Left hindlimb (tissue), 1 donor: ENCODE data around the gene IL1RN.

Source experiments
- DNase-seq: peaks from one replicate; pipeline ENCODE4 v3.0.0-alpha.2; 2018

IL1RN gene

DNA sequence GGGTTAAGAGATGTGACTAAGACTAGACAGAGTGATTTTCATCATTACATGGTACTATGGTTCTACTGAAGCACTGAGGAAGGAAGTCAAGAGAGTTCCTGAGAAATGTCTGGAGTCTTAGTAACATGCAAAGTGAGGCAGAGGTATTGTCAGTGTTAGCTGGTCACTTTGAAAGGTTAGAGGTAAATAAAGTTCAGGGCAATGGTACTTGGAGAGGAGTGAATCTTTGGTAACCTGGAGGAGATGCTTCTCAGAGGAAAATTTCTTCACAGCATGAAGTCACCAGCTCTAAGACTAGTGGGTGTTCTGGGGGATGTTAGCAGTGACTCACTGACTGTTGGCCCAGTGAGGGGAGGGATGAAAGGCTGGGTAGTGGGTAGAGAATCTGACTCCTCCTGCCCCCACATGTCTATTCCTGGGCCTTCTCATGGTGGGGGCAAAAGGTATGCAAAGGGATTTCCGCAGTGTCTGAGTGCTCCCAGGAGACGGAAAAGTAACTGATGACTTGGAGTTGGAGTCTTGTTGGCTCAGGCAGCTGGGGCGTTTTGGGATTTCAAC, 23.3 kb upstream of the IL1RN start:
- no peak for DNase-seq

- no peak for DNase-seq
Measured at GRCh38 chr2:113105047-113105785, 22.2 kb upstream of the IL1RN start.

DNA sequence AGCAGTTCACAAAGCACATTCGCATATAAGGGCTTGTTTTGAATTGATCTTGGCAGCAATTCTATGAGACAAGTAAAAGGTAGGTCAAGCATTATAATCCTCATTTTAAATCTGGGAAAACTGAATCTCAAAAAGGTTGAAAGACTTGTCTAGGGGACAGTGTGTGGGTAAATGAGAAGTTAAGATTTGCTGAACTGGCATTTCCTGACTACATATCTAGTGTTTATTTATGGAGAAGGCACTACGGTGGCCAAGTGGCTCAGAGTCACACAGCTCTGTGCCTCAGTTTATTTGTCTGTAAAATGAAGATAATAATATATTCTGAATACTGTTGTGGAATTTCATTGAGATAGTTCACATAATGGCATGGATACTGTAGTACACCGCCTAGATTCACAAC, 16.3 kb upstream of the IL1RN start:
- DNase-seq = no peak

DNA sequence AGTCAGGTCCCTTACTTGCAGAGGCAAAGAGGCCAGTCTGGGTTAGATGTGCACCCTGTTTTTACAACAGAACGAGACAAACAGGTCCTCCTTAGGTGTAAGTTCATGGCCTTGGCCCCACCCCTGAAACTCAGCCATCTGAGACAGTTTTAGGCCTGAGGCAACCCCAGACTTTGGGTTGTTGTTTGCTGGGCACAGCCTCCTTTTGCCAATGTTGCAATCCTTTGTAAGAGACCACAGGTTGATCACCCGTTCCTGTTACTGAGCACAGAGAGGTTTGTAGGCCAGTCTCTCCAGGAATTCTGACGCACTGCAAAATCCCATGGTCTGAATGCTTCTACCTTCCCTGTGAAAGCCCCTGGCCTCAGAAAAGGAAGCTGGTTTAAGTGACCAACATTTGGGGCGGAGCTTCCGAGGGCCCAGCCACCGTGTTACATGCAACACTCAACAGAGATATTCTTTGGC, 15.5 kb upstream of the IL1RN start:
- DNase-seq = no peak

GRCh38 chr2:113112441-113112840, 15.0 kb upstream of the IL1RN start:
- DNase-seq = no peak

- DNase-seq = no peak
Measured at GRCh38 chr2:113112871-113113270, 14.5 kb upstream of the IL1RN start.

- DNase-seq = no peak
Measured at GRCh38 chr2:113113807-113114206, 13.6 kb upstream of the IL1RN start.

GRCh38 chr2:113114224-113114945, 13.0 kb upstream of the IL1RN start:
- DNase-seq = no peak

GRCh38 chr2:113114996-113115395, 12.4 kb upstream of the IL1RN start:
- DNase-seq = no peak

- DNase-seq = no peak
Measured at GRCh38 chr2:113116100-113116958, 11.1 kb upstream of the IL1RN start.

- peak; percentile 55 for DNase-seq
Measured at GRCh38 chr2:113117541-113118262, 9.7 kb upstream of the IL1RN start.

DNA sequence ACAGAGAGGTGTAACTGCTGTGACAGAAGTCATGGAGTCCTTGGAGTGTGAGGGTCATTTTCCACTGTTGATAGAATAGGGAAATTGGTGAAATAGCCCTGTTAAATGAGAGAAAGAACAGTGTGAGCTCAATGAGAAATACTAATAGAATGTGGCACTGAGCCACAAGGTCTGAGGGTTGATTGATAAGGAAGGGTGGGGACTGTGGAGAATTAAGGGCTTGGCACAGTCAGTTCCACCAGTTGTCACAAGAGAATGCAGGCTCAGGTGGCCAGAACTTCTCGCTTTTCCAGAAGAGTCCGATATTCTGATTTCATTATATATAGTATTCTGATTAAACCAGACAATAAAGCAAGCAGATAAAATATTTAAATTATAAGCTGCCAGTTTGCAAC, 9.1 kb upstream of the IL1RN start:
- DNase-seq = no peak

GRCh38 chr2:113119111-113119510, 8.3 kb upstream of the IL1RN start:
- DNase-seq = no peak

GRCh38 chr2:113120861-113121260, 6.5 kb upstream of the IL1RN start:
- DNase-seq = no peak

- no peak for DNase-seq
Measured at GRCh38 chr2:113122364-113122763, 5.0 kb upstream of the IL1RN start.

- no peak for DNase-seq
Measured at GRCh38 chr2:113123726-113124125, 3.7 kb upstream of the IL1RN start.

- DNase-seq = no peak
Measured at GRCh38 chr2:113124181-113124961, 3.0 kb upstream of the IL1RN start.

DNA sequence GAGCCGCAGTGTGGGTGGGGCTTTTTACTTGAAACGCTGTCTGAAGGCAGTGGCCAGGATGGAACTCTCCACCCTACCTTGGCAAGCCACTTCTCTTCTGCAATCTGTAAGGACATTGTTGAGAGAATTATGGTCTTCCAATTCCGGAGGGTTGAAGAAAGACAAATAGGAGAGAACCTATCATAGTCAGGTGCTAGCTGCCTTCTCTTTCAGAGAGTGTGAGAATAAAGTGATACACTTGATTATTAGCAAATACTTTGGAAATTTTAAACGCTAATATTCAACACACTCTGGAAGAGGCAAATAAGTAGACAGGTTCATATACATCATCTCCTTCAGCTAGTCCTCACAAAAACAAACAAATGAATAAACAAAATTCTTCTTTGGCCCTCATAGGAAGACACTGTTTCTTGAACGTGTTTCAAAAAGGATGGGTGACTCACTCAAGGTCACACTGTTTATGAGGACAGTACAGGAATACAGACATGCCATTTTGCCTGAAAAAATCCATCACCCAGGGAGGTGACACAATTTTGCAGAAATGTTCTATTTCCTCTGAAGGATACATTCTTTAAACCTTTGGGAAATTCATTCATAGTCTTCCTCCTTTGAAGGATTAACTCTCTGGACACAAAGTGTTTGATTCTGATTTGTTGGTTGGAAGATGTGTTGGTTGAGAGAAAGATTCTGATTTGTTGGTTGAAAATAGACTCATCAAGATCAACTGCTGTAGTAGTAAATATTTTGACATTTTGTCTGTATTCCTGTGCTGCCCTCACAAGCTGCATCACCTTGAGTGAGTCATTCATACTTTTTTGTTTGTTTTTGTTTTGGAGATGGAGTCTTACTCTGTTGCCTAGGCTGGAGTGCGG, 2.2 kb upstream of the IL1RN start:
- no peak for DNase-seq

- DNase-seq = no peak
Measured at GRCh38 chr2:113127646-113128570, 510 bp downstream of the IL1RN start.
